ENCODE measurements around the gene IRF3. TPM values are rescaled to one million over a fixed set of nuclear protein-coding genes. Genes with fewer than 3 reads are reported as not detected.

IRF3 gene, protein sequence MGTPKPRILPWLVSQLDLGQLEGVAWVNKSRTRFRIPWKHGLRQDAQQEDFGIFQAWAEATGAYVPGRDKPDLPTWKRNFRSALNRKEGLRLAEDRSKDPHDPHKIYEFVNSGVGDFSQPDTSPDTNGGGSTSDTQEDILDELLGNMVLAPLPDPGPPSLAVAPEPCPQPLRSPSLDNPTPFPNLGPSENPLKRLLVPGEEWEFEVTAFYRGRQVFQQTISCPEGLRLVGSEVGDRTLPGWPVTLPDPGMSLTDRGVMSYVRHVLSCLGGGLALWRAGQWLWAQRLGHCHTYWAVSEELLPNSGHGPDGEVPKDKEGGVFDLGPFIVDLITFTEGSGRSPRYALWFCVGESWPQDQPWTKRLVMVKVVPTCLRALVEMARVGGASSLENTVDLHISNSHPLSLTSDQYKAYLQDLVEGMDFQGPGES
- 100 to 1,000 TPM in 1 of 4 donors, 10 to 100 TPM in 2, 1 to 10 TPM in 1; 8.2 to 106 (median 63.9) TPM for total RNA-seq

DNA sequence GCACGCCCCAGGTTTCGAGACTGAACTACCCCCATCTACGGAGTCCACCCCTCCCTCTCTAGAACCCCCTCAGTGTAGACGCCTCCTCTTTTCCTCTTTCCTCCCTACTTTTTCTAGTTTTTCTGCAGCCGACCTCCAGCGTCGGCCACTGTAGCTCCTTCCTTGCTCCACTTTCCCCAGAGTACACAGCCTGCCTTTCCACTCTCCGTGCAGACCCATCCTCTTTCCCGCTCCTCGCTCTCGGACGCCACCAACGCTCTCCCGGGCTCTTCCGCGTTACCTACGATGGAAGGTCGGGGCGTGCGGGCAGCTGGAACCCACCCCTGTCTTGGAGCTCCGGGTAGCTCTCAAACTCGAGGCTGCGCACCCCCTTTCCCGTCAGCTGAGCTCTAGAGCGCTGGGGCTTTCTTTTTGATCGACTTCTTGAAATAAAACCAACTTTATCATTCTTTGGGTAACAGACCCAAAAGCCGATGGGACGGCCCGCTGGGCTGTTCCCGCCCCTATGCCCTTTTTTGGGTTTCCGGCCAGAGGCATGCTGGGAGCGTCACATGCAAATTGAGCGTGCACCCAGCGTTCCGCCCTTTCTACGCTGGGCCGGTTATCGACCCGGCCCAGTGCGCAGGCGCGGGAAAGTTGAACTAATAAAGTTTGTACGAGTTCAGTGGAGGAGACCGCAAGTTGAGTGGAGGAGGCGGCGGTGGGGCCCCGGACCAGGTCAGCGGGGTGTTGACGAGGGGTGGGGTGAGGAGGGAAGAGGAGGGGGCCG lies at the start of gene IRF3, which contains the start of gene BCL2L12:
Gene IRF3 (minus strand): TSS at position 507 of the 769 bp plus-strand sequence. CDS start 1,019 bp downstream, outside the sequence.
Gene BCL2L12 (plus strand): TSS at position 583 of the 769 bp plus-strand sequence. CDS start 760 bp downstream, outside the sequence.
- peaks cover 0 to 6% of the 10 kb centered on the region in 2 donors for H3K4me1 ChIP-seq
- peak; percentile 69 to 73 for TF ChIP-seq POLR2A (IDR thresholded peaks at IDR 0.05)
- TF ChIP-seq, protein P1, sequence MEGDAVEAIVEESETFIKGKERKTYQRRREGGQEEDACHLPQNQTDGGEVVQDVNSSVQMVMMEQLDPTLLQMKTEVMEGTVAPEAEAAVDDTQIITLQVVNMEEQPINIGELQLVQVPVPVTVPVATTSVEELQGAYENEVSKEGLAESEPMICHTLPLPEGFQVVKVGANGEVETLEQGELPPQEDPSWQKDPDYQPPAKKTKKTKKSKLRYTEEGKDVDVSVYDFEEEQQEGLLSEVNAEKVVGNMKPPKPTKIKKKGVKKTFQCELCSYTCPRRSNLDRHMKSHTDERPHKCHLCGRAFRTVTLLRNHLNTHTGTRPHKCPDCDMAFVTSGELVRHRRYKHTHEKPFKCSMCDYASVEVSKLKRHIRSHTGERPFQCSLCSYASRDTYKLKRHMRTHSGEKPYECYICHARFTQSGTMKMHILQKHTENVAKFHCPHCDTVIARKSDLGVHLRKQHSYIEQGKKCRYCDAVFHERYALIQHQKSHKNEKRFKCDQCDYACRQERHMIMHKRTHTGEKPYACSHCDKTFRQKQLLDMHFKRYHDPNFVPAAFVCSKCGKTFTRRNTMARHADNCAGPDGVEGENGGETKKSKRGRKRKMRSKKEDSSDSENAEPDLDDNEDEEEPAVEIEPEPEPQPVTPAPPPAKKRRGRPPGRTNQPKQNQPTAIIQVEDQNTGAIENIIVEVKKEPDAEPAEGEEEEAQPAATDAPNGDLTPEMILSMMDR (IDR thresholded peaks at IDR 0.05), result peak in 2 of 4 experiments; percentile 14 to 31
- no peaks in the 10 kb centered on the region for H3K36me3 ChIP-seq
- peak; percentile 98 to 99 for DNase-seq
- peak within 1 kb of the TSS; percentile 87 for H3K27ac ChIP-seq
- no peaks in the 10 kb centered on the region for H3K9me3 ChIP-seq
- no peaks in the 10 kb centered on the region for H3K27me3 ChIP-seq
- intact Hi-C loops (cut with DNase I; ENCODE audit: low total_unique reads), result no loop called here
- H3K4me3 ChIP-seq, result peak within 1 kb of the TSS; percentile 61 to 77

DNA sequence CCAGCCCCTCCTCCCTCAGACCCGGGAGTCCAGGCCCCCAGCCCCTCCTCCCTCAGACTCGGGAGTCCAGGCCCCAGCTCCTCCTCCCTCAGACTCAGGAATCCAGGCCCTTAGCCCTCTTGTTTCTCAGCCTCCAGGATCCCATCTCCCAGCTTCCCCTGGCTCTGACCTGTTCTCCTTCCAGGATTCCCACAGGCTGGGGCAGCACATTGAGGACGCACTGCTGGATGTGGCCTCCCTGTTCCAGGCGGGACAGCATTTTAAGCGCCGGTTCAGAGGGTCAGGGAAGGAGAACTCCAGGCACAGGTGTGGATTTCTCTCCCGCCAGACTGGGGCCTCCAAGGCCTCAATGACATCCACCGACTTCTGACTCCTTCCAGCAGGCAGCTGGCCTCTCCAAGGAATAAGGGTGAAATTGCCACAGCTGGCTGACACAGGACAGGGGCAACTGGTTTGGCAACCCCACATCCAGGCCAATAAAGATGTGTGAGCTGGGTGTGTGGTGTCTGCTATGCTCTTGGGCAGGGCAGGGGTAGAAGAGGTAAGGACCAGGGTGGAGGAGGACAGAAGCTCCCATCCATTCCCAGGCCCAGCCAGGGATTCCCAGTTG lies 47.7 kb upstream of the IRF3 start:
- intact Hi-C loops (cut with DNase I; ENCODE audit: low total_unique reads), result no loop called here
- no peaks in the 10 kb centered on the region for H3K4me1 ChIP-seq
- H3K4me3 ChIP-seq, result no peak overlapping the region
- no peaks in the 10 kb centered on the region for H3K36me3 ChIP-seq
- no peak for DNase-seq
- peak overlapping the region; percentile 45 to 57 for H3K27ac ChIP-seq
- TF ChIP-seq POLR2A (IDR thresholded peaks at IDR 0.05), result no peak
- TF ChIP-seq, protein P1 (IDR thresholded peaks at IDR 0.05), result no peak
- H3K27me3 ChIP-seq, result no peaks in the 10 kb centered on the region
- no peaks in the 10 kb centered on the region for H3K9me3 ChIP-seq

DNA sequence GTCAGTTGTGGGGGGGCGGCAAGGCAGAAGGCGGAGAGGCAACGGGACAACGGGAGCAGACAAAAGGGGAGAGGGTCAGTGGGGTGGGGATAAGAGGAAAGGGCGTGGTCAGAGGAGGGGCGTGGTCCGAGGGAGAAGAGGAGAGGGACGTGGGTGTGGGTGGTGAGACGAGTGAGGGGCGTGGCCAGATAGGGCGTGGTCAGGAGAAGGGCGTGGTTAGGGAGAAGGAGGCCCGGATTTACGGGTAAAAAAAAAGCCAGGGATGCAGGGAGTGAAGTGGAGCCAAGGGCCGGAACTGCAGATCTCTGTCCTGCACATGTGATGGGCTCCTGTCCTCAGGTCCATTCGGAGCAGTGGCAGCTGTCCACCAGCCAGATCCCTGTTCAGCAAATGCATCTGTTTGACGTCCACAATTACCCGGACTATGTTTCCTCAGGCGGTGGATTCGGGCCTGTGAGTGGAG lies 46.8 kb upstream of the IRF3 start:
- peak; percentile 93 to 95 for DNase-seq
- H3K27me3 ChIP-seq, result no peaks in the 10 kb centered on the region
- H3K4me1 ChIP-seq, result no peaks in the 10 kb centered on the region
- intact Hi-C loops (cut with DNase I; ENCODE audit: low total_unique reads), result no loop called here
- TF ChIP-seq, protein P1 (IDR thresholded peaks at IDR 0.05), result no peak
- TF ChIP-seq POLR2A (IDR thresholded peaks at IDR 0.05), result no peak
- peak overlapping the region; percentile 45 to 57 for H3K27ac ChIP-seq
- no peaks in the 10 kb centered on the region for H3K36me3 ChIP-seq
- no peaks in the 10 kb centered on the region for H3K9me3 ChIP-seq
- peak overlapping the region; percentile 13 to 19 for H3K4me3 ChIP-seq

DNA sequence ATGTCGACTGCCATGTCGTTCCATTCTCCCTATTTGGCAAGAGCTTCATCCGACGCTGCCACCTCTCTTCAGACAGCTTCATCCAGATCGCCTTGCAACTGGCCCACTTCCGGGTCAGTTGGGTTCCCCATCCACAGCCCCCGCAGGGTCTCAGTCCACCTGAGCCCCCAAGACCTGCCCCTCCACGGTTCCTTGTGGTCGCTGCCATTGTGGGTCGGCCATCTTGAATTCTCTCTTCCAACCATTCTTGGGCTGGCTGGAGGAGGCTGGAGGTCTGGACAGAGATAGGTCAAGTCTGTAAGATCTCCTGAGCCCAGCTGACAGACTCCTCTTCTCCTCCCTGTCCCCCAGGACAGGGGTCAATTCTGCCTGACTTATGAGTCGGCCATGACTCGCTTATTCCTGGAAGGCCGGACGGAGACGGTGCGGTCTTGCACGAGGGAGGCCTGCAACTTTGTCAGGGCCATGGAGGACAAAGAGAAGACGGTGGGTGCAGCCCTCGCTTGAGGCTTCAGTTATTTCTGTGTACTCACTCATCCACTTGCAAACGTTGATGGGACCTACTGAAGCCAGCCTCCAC lies 44.8 kb upstream of the IRF3 start:
- Histone ChIP-seq H3K27me3 (no peaks in the 10 kb centered on the region), H3K27ac (no peak overlapping the region), H3K4me3 (no peak overlapping the region), H3K36me3 (no peaks in the 10 kb centered on the region), H3K9me3 (no peaks in the 10 kb centered on the region), H3K4me1 (no peaks in the 10 kb centered on the region)
- no peak for TF ChIP-seq POLR2A (IDR thresholded peaks at IDR 0.05)
- TF ChIP-seq, protein P1 (IDR thresholded peaks at IDR 0.05), result no peak
- no peak for DNase-seq
- intact Hi-C loops (cut with DNase I; ENCODE audit: low total_unique reads), result no loop called here
